Stimulated activated effector memory CD8-positive, alpha-beta T cell treated with anti-CD3 and anti-CD28 coated beads, Interleukin-12 subunit alpha, Interleukin-12 subunit beta, amount 100 ng/mL, for 72 hours (primary cell): ENCODE results near the gene GSTT4.
"Not testable (repeated sequence)": the region's sequence is repeated elsewhere in the genome, so short reads cannot be mapped to it uniquely, and the experiment has no call there.

ENCODE experiments used
- ATAC-seq: fragments of 150-1000 bp; cut with Tn5 transposase; 2 replicates; pipeline ENCODE4 v1.10.0; 2021
- DNase-seq, 2 donors: peaks; one replicate each; pipeline ENCODE4 v3.0.0; 2021 to 2022; ENCODE audit warnings: low spot score in 2 of 2
- H3K27ac Mint-ChIP-seq: one replicate; pipeline ENCODE4 v1.8.0; 2022; ENCODE audit warnings: mild to moderate bottlenecking, mixed read lengths
- H3K36me3 Mint-ChIP-seq: one replicate; pipeline ENCODE4 v1.8.0; 2022; ENCODE audit warnings: mild to moderate bottlenecking, mixed read lengths
- H3K4me1 Mint-ChIP-seq: one replicate; pipeline ENCODE4 v1.8.0; 2022; ENCODE audit warnings: mixed read lengths
- H3K4me3 Mint-ChIP-seq: one replicate; pipeline ENCODE4 v1.8.0; 2022; ENCODE audit warnings: mild to moderate bottlenecking, mixed read lengths
- H3K9me3 Mint-ChIP-seq: one replicate; pipeline ENCODE4 v1.8.0; 2022; ENCODE audit warnings: mixed read lengths

The GSTT4 gene

GRCh38 chr22:24005201-24005600, at the start of gene GSTT4:
Gene GSTT4, minus strand, starts transcription at chr22:24005453. Its CDS starts 97 bp downstream, at chr22:24005356.
- no peak for DNase-seq
- H3K36me3 Mint-ChIP-seq: no peaks in the 10 kb centered on the region
- no peak within 1 kb of the TSS for H3K4me3 Mint-ChIP-seq
- no peaks in the 10 kb centered on the region for H3K9me3 Mint-ChIP-seq
- H3K27ac Mint-ChIP-seq: no peak within 1 kb of the TSS
- no peak for ATAC-seq
- H3K4me1 Mint-ChIP-seq: peaks cover 2% of the 10 kb centered on the region

GRCh38 chr22:24054356-24054755, 49.1 kb upstream of the GSTT4 start:
- Mint-ChIP-seq H3K4me3 (no peak overlapping the region), H3K36me3 (peaks cover 93% of the 10 kb centered on the region), H3K27ac (no peak overlapping the region), H3K9me3 (no peaks in the 10 kb centered on the region), H3K4me1 (peaks cover 6% of the 10 kb centered on the region)
- ATAC-seq (no peak), DNase-seq (no peak)

GRCh38 chr22:24053481-24054226, 48.4 kb upstream of the GSTT4 start:
- Mint-ChIP-seq H3K27ac (peak overlapping the region; percentile 64), H3K9me3 (no peaks in the 10 kb centered on the region), H3K4me3 (no peak overlapping the region), H3K36me3 (peaks cover 93% of the 10 kb centered on the region), H3K4me1 (peaks cover 6% of the 10 kb centered on the region)
- ATAC-seq (no peak), DNase-seq (no peak)

GRCh38 chr22:24051568-24051967, 46.3 kb upstream of the GSTT4 start:
- H3K9me3 Mint-ChIP-seq: no peaks in the 10 kb centered on the region
- DNase-seq (no peak), ATAC-seq (no peak)
- peak overlapping the region; percentile 48 for H3K27ac Mint-ChIP-seq
- peaks cover 87% of the 10 kb centered on the region for H3K36me3 Mint-ChIP-seq
- H3K4me3 Mint-ChIP-seq: no peak overlapping the region
- H3K4me1 Mint-ChIP-seq: peaks cover 6% of the 10 kb centered on the region

GRCh38 chr22:24051028-24051427, 45.8 kb upstream of the GSTT4 start:
- peaks cover 87% of the 10 kb centered on the region for H3K36me3 Mint-ChIP-seq

GRCh38 chr22:24049978-24050377, 44.7 kb upstream of the GSTT4 start:
- Mint-ChIP-seq H3K9me3 (no peaks in the 10 kb centered on the region), H3K27ac (peak overlapping the region; percentile 73), H3K4me1 (peaks cover 11% of the 10 kb centered on the region), H3K36me3 (peaks cover 89% of the 10 kb centered on the region), H3K4me3 (no peak overlapping the region)
- ATAC-seq (no peak), DNase-seq (no peak)

More at GRCh38 chr22:24051028-24051427, 45.8 kb upstream of the GSTT4 start:
- no peaks in the 10 kb centered on the region for H3K9me3 Mint-ChIP-seq
- no peak overlapping the region for H3K4me3 Mint-ChIP-seq
- H3K4me1 Mint-ChIP-seq: peaks cover 9% of the 10 kb centered on the region
- ATAC-seq: no peak
- no peak overlapping the region for H3K27ac Mint-ChIP-seq
- DNase-seq: no peak

- H3K4me1 Mint-ChIP-seq: peaks cover 11% of the 10 kb centered on the region
- H3K27ac Mint-ChIP-seq: peak overlapping the region; percentile 73
- H3K36me3 Mint-ChIP-seq: peaks cover 94% of the 10 kb centered on the region
- ATAC-seq (no peak), DNase-seq (no peak)
- no peaks in the 10 kb centered on the region for H3K9me3 Mint-ChIP-seq
- H3K4me3 Mint-ChIP-seq: no peak overlapping the region
Observed at GRCh38 chr22:24049211-24049610, 44.0 kb upstream of the GSTT4 start.

GRCh38 chr22:24046024-24046423, 40.8 kb upstream of the GSTT4 start:
- ATAC-seq (peak; percentile 44), DNase-seq (no peak)
- H3K36me3 Mint-ChIP-seq: peaks cover 94% of the 10 kb centered on the region
- no peaks in the 10 kb centered on the region for H3K9me3 Mint-ChIP-seq
- peaks cover 11% of the 10 kb centered on the region for H3K4me1 Mint-ChIP-seq
- H3K4me3 Mint-ChIP-seq: no peak overlapping the region
- H3K27ac Mint-ChIP-seq: peak overlapping the region; percentile 53

- Mint-ChIP-seq H3K36me3 (peaks cover 94% of the 10 kb centered on the region), H3K27ac (no peak overlapping the region), H3K9me3 (no peaks in the 10 kb centered on the region), H3K4me3 (no peak overlapping the region), H3K4me1 (peaks cover 5% of the 10 kb centered on the region)
- DNase-seq: no peak
- no peak for ATAC-seq
Observed at GRCh38 chr22:24043958-24044357, 38.7 kb upstream of the GSTT4 start.

GRCh38 chr22:24043465-24043864, 38.2 kb upstream of the GSTT4 start:
- Mint-ChIP-seq H3K27ac (peak overlapping the region; percentile 21), H3K36me3 (peaks cover 94% of the 10 kb centered on the region)
- DNase-seq, H3K4me1 Mint-ChIP-seq, ATAC-seq, H3K9me3 Mint-ChIP-seq, H3K4me3 Mint-ChIP-seq: not testable (repeated sequence)

- DNase-seq: no peak
- no peak overlapping the region for H3K27ac Mint-ChIP-seq
- H3K4me3 Mint-ChIP-seq: no peak overlapping the region
Observed at GRCh38 chr22:24040946-24041345, 35.7 kb upstream of the GSTT4 start.

GRCh38 chr22:24039046-24039445, 33.8 kb upstream of the GSTT4 start:
- ATAC-seq (no peak), DNase-seq (no peak)
- Mint-ChIP-seq H3K27ac (no peak overlapping the region), H3K9me3 (no peaks in the 10 kb centered on the region), H3K4me3 (no peak overlapping the region), H3K4me1 (peaks cover 8% of the 10 kb centered on the region), H3K36me3 (peaks cover 82% of the 10 kb centered on the region)

More at GRCh38 chr22:24040946-24041345, 35.7 kb upstream of the GSTT4 start:
- no peak for ATAC-seq
- Mint-ChIP-seq H3K36me3 (peaks cover 97% of the 10 kb centered on the region), H3K4me1 (peaks cover 2% of the 10 kb centered on the region), H3K9me3 (no peaks in the 10 kb centered on the region)

GRCh38 chr22:24037851-24038765, 32.9 kb upstream of the GSTT4 start:
- DNase-seq (no peak), ATAC-seq (no peak)
- Mint-ChIP-seq H3K4me3 (no peak overlapping the region), H3K27ac (no peak overlapping the region), H3K9me3 (no peaks in the 10 kb centered on the region), H3K4me1 (peaks cover 14% of the 10 kb centered on the region), H3K36me3 (peaks cover 73% of the 10 kb centered on the region)

GRCh38 chr22:24035296-24035695, 30.0 kb upstream of the GSTT4 start:
- peaks cover 45% of the 10 kb centered on the region for H3K36me3 Mint-ChIP-seq
- H3K4me3 Mint-ChIP-seq: no peak overlapping the region
- no peak overlapping the region for H3K27ac Mint-ChIP-seq
- H3K9me3 Mint-ChIP-seq: no peaks in the 10 kb centered on the region
- H3K4me1 Mint-ChIP-seq: peaks cover 14% of the 10 kb centered on the region
- no peak for ATAC-seq
- DNase-seq: no peak

GRCh38 chr22:24033731-24034130, 28.5 kb upstream of the GSTT4 start:
- Mint-ChIP-seq H3K27ac (peak overlapping the region; percentile 78), H3K36me3 (peaks cover 29% of the 10 kb centered on the region), H3K4me1 (peaks cover 14% of the 10 kb centered on the region), H3K4me3 (no peak overlapping the region), H3K9me3 (no peaks in the 10 kb centered on the region)
- no peak for DNase-seq
- no peak for ATAC-seq
